ENCODE results near the gene FRS3. TPM values are rescaled to one million over a fixed set of nuclear protein-coding genes. Genes with fewer than 3 reads are reported as not detected.
A peak's percentile ranks its signal among the peaks of the same experiment; 100 is the strongest.

The FRS3 gene
- total and polyA plus RNA-seq, 2 of the 13 experiments (the other 11 are each of a cell fraction or from before 2014, with no cell fraction given): 3.0 to 7.4 TPM

GRCh38 chr6:41728073-41728936, 51.4 kb downstream of the FRS3 start (continued):
- no peak for TF ChIP-seq ZNF704 (CRISPR knock-in tag; IDR thresholded peaks at IDR 0.05; ENCODE audit: borderline replicate concordance)
- no peak for TF ChIP-seq ZHX1 (CRISPR knock-in tag; IDR thresholded peaks at IDR 0.05; ENCODE audit: low read depth)
- no peak for TF ChIP-seq BCL3 (CRISPR knock-in tag; IDR thresholded peaks at IDR 0.05)
- TF ChIP-seq KLF15 (CRISPR knock-in tag; IDR thresholded peaks at IDR 0.05; ENCODE audit: borderline replicate concordance): no peak
- no peak for TF ChIP-seq FOXO4 (CRISPR knock-in tag; conservative IDR thresholded peaks at IDR 0.05)
- 0 out of 2 replicates have a peak, but pooled peaks have one; percentile 65 for TF ChIP-seq PAX8 (CRISPR knock-in tag; IDR thresholded peaks at IDR 0.05; ENCODE audit: borderline replicate concordance)
- no peak for TF ChIP-seq ZBTB40 (IDR thresholded peaks at IDR 0.05)
- TF ChIP-seq ZBTB40 (CRISPR knock-in tag; IDR thresholded peaks at IDR 0.05): no peak
- no peak for TF ChIP-seq CENPBD1 (CRISPR knock-in tag; IDR thresholded peaks at IDR 0.05; ENCODE audit: borderline replicate concordance, low read depth)
- no peak for TF ChIP-seq ZNF256 (CRISPR knock-in tag; conservative IDR thresholded peaks at IDR 0.05)
